Measurements from ENCODE around the gene PTOV1.

Gene PTOV1

GRCh38 chr19:49850487-49851342 lies at the start of gene PTOV1:
TSS of gene PTOV1 (plus strand) at chr19:49851159.
- peak; percentile 72 for DNase-seq

GRCh38 chr19:49801401-49801888 lies 49.5 kb upstream of the PTOV1 start:
- no peak for DNase-seq

GRCh38 chr19:49801966-49802661 lies 48.8 kb upstream of the PTOV1 start:
- DNase-seq = peak; percentile 36

GRCh38 chr19:49802836-49803528 lies 48.0 kb upstream of the PTOV1 start:
- no peak for DNase-seq

- no peak for DNase-seq
Measured at GRCh38 chr19:49803529-49803856, 47.5 kb upstream of the PTOV1 start.

- no peak for DNase-seq
Measured at GRCh38 chr19:49805822-49806619, 44.9 kb upstream of the PTOV1 start.

- DNase-seq = no peak
Measured at GRCh38 chr19:49806620-49806959, 44.4 kb upstream of the PTOV1 start.

- no peak for DNase-seq
Measured at GRCh38 chr19:49807058-49807903, 43.7 kb upstream of the PTOV1 start.

- no peak for DNase-seq
Measured at GRCh38 chr19:49807904-49808675, 42.9 kb upstream of the PTOV1 start.

GRCh38 chr19:49808711-49809159 lies 42.2 kb upstream of the PTOV1 start:
- DNase-seq = no peak

GRCh38 chr19:49809160-49809940 lies 41.6 kb upstream of the PTOV1 start:
- no peak for DNase-seq

GRCh38 chr19:49809941-49810389 lies 41.0 kb upstream of the PTOV1 start:
- DNase-seq = no peak

- no peak for DNase-seq
Measured at GRCh38 chr19:49811328-49811727, 39.6 kb upstream of the PTOV1 start.

- DNase-seq = no peak
Measured at GRCh38 chr19:49812452-49812996, 38.4 kb upstream of the PTOV1 start.

- peak; percentile 98 for DNase-seq
Measured at GRCh38 chr19:49812997-49813861, 37.7 kb upstream of the PTOV1 start, which contains the start of gene FUZ. TSS of gene FUZ (minus strand) at chr19:49813292. CDS start at chr19:49813106, 186 bp downstream.

GRCh38 chr19:49814010-49814409 lies 36.9 kb upstream of the PTOV1 start:
- no peak for DNase-seq

GRCh38 chr19:49816590-49816989 lies 34.4 kb upstream of the PTOV1 start:
- no peak for DNase-seq

- DNase-seq = peak; percentile 89
Measured at GRCh38 chr19:49817964-49818648, 32.9 kb upstream of the PTOV1 start, which contains the start of gene MED25. TSS of gene MED25 (plus strand) at chr19:49818289. CDS start at chr19:49818342, 53 bp downstream.
